GM12891 (cell line): Measurements from ENCODE around the gene ZNF891.

Source experiments
- PAX5 ChIP-seq: IDR thresholded peaks from 2 replicates; pipeline ENCODE4 v1.6.1; 2011; ENCODE audit warnings: low read length, moderate library complexity, mild to moderate bottlenecking; ENCODE audit not compliant: insufficient read depth, severe bottlenecking
- POLR2A ChIP-seq: IDR thresholded peaks from 2 replicates; pipeline ENCODE4 v1.6.1; 2011; ENCODE audit warnings: low read depth, low read length, control low read depth
- POLR2AphosphoS5 ChIP-seq: IDR thresholded peaks from 2 replicates; pipeline ENCODE4 v1.6.1; 2011; ENCODE audit warnings: low read depth, low read length, control low read depth
- SPI1 ChIP-seq: IDR thresholded peaks from 2 replicates; pipeline ENCODE4 v1.6.1; 2011; ENCODE audit warnings: low read depth, low read length, control low read depth
- TAF1 ChIP-seq: IDR thresholded peaks from 2 replicates; pipeline ENCODE4 v1.6.1; 2011; ENCODE audit warnings: low read depth, low read length, control low read depth

- no peak for TF ChIP-seq POLR2AphosphoS5
- TF ChIP-seq PAX5 = no peak
- TF ChIP-seq POLR2A = no peak
- TF ChIP-seq SPI1 = no peak
- TF ChIP-seq TAF1 = no peak
Observed at GRCh38 chr12:133105620-133106019, 24.5 kb downstream of the ZNF891 start.
